Skeletal muscle satellite cell (primary cell): ENCODE measurements around the gene DVL2. TPM values are rescaled to one million over a fixed set of nuclear protein-coding genes. Genes with fewer than 3 reads are reported as not detected.
A peak's percentile ranks its signal among the peaks of the same experiment; 100 is the strongest.

Source experiments
- H3K27me3 ChIP-seq: 2 replicates; pipeline ENCODE4 v1.7.0; 2013; ENCODE audit warnings: low read length; ENCODE audit not compliant: control insufficient read depth, insufficient read depth
- H3K36me3 ChIP-seq: 2 replicates; pipeline ENCODE4 v1.7.0; 2013; ENCODE audit warnings: mild to moderate bottlenecking, control low read depth, low read length; ENCODE audit not compliant: insufficient read depth
- H3K4me1 ChIP-seq: 2 replicates; pipeline ENCODE4 v1.7.0; 2013; ENCODE audit warnings: low read length; ENCODE audit not compliant: control insufficient read depth, insufficient read depth
- H3K4me2 ChIP-seq: 2 replicates; pipeline ENCODE4 v1.7.0; 2013; ENCODE audit warnings: mild to moderate bottlenecking, low read length
- H3K4me3 ChIP-seq: 2 replicates; pipeline ENCODE4 v1.7.0; 2013; ENCODE audit warnings: low read length
- H3K9ac ChIP-seq: 2 replicates; pipeline ENCODE4 v1.7.0; 2013; ENCODE audit warnings: mild to moderate bottlenecking, low read depth, low read length, moderate library complexity
- H3K9me3 ChIP-seq: replicated peaks from 2 replicates; pipeline ENCODE4 v1.7.0; 2013; ENCODE audit warnings: mild to moderate bottlenecking, control low read depth, low read length
- total RNA-seq: library from RNA; depleted of rRNA; stranded (reverse); fragments of >200 nt; gene quantifications from 2 replicates; pipeline ENCODE4 v1.2.3, GENCODE V29; 2012; rRNA removed

The DVL2 gene
- total RNA-seq, result 34.5 and 67.7 TPM in 2 replicates

DNA sequence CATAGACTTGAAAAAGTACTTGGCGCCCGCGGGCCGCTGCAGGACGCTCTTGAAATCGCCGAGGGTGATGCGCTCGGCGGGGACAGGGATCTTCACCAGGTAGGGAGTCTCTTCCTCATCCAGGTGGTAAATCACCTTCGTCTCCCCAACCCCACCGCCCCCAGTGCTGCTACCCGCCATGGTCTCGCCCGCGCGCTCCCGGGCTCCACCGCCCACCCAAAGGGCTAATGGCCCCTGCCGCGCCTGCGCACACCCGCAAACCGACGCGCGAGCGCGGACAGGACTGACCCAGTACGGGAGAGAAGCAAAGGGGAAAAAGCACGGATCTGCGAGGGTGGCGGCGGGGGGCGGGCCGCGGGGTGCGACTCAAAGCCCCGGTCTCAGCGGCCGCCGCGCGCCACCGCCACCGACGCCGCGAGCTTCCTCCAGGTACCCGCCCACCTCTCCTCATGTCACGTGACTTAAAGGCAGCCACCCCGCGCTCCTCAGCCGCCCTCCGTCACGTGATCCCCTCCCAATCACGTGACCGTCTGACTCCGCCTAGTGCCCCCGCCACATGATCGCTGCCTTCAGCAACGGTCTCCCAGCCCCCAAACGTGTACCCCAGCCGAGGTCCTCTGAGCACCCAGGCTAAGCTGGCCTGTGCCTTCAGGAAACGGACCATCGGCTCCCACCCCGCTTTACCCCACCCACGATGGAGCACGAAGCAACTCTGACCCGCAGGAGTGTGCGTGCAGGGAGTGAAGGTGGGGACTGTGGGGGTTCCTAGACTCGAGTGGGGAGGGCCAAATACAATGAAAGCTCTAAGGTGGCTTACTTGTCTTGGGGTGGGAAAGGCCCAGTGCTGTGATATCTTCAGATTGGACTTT, at the start of gene DVL2:
TSS of gene DVL2 (minus strand) at position 435 of the 869 bp plus-strand sequence. CDS start at position 180, 255 bp downstream.
- no peaks in the 10 kb centered on the region for H3K27me3 ChIP-seq
- peaks cover 39% of the 10 kb centered on the region for H3K4me1 ChIP-seq
- peak within 1 kb of the TSS; percentile 87 for H3K9ac ChIP-seq
- H3K9me3 ChIP-seq, result no peaks in the 10 kb centered on the region
- peak within 1 kb of the TSS; percentile 84 for H3K4me2 ChIP-seq
- H3K4me3 ChIP-seq, result peak within 1 kb of the TSS; percentile 77
- H3K36me3 ChIP-seq, result peaks cover 43% of the 10 kb centered on the region

DNA sequence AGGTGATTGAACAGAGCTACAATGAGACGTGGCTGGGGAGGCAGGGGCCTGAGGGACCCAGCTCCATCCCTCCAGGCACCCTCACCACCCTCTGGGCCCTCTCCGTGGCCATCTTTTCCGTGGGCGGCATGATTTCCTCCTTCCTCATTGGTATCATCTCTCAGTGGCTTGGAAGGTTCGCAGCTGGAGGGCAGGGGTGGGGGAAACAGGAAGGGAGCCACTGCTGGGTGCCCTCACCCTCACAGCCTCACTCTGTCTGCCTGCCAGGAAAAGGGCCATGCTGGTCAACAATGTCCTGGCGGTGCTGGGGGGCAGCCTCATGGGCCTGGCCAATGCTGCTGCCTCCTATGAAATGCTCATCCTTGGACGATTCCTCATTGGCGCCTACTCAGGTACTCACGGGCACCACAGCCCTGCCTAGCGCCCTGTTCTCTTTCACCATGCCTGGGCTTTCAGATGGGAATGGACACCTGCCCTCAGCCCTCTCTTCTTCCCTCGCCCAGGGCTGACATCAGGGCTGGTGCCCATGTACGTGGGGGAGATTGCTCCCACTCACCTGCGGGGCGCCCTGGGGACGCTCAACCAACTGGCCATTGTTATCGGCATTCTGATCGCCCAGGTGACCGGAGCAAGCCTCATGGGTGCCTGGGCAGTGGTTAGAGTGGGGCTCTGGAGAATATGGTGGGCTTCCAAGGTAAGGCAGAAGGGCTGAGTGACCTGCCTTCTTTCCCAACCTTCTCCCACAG, 49.3 kb upstream of the DVL2 start:
- no peak overlapping the region for H3K9ac ChIP-seq
- H3K4me2 ChIP-seq, result no peak overlapping the region
- peaks cover 58% of the 10 kb centered on the region for H3K27me3 ChIP-seq
- peaks cover 17% of the 10 kb centered on the region for H3K4me1 ChIP-seq
- no peaks in the 10 kb centered on the region for H3K36me3 ChIP-seq
- no peak overlapping the region for H3K4me3 ChIP-seq
- H3K9me3 ChIP-seq, result no peaks in the 10 kb centered on the region

DNA sequence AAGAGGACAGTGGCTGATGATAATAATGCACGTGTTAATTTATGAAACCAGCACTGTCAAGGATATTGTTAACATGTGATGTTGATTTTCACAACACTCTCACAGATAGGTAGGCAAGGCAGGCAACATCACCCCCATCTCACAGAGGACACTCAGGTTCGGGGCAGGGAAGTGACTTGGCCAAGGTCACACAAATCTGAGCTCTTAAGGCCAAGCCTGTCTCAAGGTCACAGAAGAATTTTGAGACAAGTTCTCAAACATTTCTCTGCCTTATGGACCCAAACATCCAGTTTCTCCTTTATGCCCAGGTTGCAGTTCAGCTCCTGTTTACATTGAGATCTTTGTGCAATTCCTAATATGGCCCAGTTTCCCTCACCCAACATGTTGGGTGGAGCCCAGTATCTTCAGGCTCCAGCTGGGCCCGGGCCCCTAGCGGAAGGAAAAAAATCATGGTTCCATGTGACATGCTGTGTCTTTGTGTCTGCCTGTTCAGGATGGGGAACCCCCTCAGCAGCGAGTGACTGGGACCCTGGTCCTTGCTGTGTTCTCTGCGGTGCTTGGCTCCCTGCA, 48.5 kb upstream of the DVL2 start:
- H3K27me3 ChIP-seq, result peaks cover 50% of the 10 kb centered on the region
- no peak overlapping the region for H3K4me2 ChIP-seq
- no peak overlapping the region for H3K4me3 ChIP-seq
- H3K36me3 ChIP-seq, result no peaks in the 10 kb centered on the region
- H3K9ac ChIP-seq, result no peak overlapping the region
- no peaks in the 10 kb centered on the region for H3K9me3 ChIP-seq
- H3K4me1 ChIP-seq, result peaks cover 17% of the 10 kb centered on the region

DNA sequence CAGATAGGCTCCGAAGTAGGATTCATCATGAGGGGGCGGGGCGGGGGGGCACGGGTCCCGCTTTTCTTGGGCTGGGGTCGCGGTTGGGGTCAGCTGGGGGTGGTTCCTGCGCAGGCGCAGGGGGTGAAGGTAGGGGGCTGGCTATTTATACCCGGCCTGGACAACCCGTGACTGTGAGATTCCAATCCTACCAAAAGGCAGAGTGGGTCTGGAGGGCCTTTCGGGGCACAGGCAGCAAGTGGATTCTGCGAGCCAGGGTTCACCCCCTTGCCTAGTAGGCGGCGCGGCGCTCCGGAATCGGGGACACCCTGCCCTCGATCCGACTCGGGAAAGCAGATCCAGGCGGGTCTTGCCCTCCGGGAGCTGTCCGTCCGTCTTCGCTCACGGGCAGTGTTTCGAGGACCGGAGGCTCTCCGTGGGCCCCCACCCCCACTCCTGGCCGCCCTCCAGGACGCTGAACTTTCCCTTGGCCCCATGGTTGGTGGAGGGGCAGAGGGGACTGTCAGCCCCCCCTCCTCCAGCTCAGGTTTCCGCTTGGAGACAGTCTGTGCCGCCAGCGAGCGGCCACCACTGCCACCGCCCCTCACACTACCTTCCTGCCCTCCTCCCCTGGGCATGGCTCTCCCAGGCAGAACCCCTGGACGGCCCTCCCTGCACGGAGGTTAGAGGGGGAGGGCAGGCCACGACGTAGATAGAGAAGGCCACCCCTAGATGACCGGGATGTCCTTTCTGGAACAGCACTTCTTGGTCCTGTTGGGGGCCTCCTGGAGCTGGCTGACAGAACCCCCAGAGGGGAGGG, 47.8 kb upstream of the DVL2 start:
- H3K4me3 ChIP-seq, result peak overlapping the region; percentile 60
- H3K27me3 ChIP-seq, result peaks cover 43% of the 10 kb centered on the region
- peaks cover 17% of the 10 kb centered on the region for H3K4me1 ChIP-seq
- H3K4me2 ChIP-seq, result peak overlapping the region; percentile 90
- H3K36me3 ChIP-seq, result no peaks in the 10 kb centered on the region
- no peak overlapping the region for H3K9ac ChIP-seq
- H3K9me3 ChIP-seq, result no peaks in the 10 kb centered on the region

DNA sequence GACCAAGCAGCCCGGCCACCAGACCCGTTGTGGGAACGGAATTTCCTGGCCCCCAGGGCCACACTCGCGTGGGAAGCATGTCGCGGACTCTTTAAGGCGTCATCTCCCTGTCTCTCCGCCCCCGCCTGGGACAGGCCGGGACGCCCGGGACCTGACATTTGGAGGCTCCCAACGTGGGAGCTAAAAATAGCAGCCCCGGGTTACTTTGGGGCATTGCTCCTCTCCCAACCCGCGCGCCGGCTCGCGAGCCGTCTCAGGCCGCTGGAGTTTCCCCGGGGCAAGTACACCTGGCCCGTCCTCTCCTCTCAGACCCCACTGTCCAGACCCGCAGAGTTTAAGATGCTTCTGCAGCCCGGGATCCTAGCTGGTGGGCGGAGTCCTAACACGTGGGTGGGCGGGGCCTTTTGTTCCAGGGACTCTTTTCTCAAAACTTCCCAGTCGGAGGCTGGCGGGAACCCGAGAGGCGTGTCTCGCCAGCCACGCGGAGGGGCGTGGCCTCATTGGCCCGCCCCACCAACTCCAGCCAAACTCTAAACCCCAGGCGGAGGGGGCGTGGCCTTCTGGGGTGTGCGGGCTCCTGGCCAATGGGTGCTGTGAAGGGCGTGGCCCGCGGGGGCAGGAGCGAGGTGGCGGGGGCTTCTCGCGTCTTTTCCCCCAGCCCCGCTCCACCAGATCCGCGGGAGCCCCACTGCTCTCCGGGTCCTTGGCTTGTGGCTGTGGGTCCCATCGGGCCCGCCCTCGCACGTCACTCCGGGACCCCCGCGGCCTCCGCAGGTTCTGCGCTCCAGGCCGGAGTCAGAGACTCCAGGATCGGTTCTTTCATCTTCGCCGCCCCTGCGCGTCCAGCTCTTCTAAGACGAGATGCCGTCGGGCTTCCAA, 47.0 kb upstream of the DVL2 start, which contains the start of gene SLC2A4:
TSS of gene SLC2A4 (plus strand) at position 645 of the 879 bp plus-strand sequence. CDS start at position 862, 217 bp downstream.
- no peaks in the 10 kb centered on the region for H3K9me3 ChIP-seq
- peaks cover 41% of the 10 kb centered on the region for H3K27me3 ChIP-seq
- H3K4me2 ChIP-seq, result peak within 1 kb of the TSS; percentile 90
- H3K36me3 ChIP-seq, result no peaks in the 10 kb centered on the region
- peak within 1 kb of the TSS; percentile 67 for H3K4me3 ChIP-seq
- peak within 1 kb of the TSS; percentile 52 for H3K9ac ChIP-seq
- peaks cover 17% of the 10 kb centered on the region for H3K4me1 ChIP-seq

DNA sequence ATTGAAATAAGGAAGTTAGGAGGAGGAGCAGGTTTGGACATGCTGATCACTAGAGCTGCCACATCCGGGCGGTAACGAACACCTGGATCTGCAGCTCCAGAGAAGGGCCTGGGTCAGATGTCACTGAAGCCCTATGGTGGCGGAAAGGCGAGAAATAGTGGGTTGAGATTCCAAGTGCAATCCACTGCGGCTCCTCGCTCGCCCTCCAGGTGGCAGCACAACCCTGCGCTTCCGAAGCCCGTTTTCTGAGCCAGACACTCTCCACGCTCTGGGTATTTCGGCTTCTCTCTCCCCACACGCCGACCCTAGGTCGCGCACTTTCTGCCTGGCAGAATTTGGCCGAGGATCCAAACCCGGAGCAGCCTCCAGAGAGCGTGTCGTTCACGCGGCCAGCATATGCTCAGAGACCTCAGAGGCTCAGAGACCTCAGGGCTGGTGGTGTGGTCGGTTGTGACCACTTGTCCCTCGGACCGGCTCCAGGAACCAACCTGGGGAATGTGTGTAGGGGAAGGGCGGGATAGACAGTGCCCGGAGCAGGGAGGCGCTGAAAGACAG, 46.3 kb upstream of the DVL2 start:
- Histone ChIP-seq H3K4me2 (peak overlapping the region; percentile 90), H3K36me3 (no peaks in the 10 kb centered on the region), H3K4me3 (peak overlapping the region; percentile 67), H3K27me3 (peaks cover 34% of the 10 kb centered on the region), H3K4me1 (peaks cover 17% of the 10 kb centered on the region), H3K9ac (peak overlapping the region; percentile 52), H3K9me3 (no peaks in the 10 kb centered on the region)

DNA sequence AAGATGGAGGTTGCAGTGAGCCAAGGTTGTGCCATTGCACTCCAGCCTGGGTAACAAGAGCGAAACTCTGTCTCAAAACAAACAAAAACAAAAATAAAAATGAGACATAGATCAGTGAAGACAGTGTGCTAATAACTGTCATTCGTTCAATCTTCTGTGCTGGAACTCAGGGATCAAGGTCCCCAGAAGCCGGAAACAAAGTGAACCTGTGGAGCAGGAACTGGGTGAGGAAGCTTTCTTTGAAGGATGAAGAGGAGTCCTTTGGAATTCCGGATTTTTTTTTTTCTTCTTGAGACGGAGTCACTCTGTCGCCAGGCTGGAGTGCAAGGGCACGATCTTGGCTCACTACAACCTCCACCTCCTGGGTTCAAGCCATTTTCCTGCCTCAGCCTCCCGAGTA, 45.1 kb upstream of the DVL2 start:
- Histone ChIP-seq H3K9ac (no peak overlapping the region), H3K4me2 (no peak overlapping the region), H3K9me3 (no peaks in the 10 kb centered on the region), H3K4me3 (no peak overlapping the region), H3K27me3 (peaks cover 27% of the 10 kb centered on the region), H3K4me1 (peaks cover 17% of the 10 kb centered on the region), H3K36me3 (no peaks in the 10 kb centered on the region)

DNA sequence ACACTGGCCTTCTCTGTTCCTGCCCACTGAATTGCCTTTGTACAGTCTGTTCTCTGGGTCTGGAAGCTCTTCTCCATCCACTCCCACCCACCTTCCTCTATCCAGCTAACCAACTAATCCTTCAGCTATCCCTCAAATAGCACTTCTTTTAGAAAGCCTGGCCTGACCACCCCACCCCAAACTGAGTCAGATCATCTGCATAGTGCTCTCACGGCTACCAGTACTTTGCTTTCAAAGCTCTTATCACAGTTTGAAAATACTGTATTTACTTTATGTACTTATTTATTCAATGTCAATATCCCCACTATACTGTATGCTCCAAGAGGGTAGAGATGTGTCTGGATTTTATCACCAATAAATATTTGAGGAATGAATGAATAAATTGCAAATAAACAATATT, 32.5 kb upstream of the DVL2 start:
- Histone ChIP-seq H3K4me3 (peak overlapping the region; percentile 13), H3K36me3 (no peaks in the 10 kb centered on the region), H3K27me3 (no peaks in the 10 kb centered on the region), H3K9ac (no peak overlapping the region), H3K4me2 (peak overlapping the region; percentile 10), H3K9me3 (no peaks in the 10 kb centered on the region), H3K4me1 (peaks cover 28% of the 10 kb centered on the region)

DNA sequence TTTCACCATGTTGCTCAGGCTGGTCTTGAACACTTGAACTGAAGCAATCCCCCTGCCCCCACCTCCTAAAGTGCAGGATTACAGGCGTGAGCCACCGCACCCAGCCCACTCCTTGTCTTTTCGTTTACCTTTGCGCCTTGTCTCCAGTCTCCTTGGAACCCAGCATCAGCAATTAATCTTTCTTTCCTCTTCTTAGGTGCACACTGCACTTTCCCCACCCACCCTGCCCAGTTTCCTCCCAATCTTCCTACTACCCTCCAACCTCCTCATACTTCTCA, 29.4 kb upstream of the DVL2 start:
- H3K9me3 ChIP-seq, result no peaks in the 10 kb centered on the region
- peak overlapping the region; percentile 14 for H3K4me2 ChIP-seq
- H3K27me3 ChIP-seq, result no peaks in the 10 kb centered on the region
- H3K4me3 ChIP-seq, result no peak overlapping the region
- peaks cover 53% of the 10 kb centered on the region for H3K4me1 ChIP-seq
- H3K9ac ChIP-seq, result no peak overlapping the region
- H3K36me3 ChIP-seq, result peaks cover 10% of the 10 kb centered on the region
